Measurements from ENCODE around the gene INO80E.

DNA sequence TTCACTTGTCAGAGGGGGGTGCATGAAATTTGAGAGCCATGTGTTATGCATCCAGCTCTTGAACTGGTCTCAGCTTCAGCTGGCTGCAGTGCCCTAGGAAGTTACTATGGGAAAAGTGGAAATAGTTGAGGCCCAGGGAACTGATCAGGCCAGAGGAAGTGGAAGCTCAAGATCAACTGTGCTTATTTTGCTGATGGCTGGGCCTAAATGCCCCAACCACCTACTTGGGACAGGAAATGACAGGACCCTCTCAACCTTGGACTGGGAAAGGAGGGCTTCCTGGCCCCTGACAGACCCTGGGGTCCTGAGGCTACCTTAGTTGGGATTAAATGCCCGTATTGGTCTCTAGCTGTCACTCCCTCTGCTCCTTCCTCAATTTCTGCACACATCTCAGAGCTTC lies 23.5 kb upstream of the INO80E start:
- TF ChIP-seq POLR2A (IDR thresholded peaks at IDR 0.05; ENCODE audit: borderline replicate concordance, extremely low read depth, insufficient read depth, insufficient read length) = no peak
- TF ChIP-seq, protein P1, sequence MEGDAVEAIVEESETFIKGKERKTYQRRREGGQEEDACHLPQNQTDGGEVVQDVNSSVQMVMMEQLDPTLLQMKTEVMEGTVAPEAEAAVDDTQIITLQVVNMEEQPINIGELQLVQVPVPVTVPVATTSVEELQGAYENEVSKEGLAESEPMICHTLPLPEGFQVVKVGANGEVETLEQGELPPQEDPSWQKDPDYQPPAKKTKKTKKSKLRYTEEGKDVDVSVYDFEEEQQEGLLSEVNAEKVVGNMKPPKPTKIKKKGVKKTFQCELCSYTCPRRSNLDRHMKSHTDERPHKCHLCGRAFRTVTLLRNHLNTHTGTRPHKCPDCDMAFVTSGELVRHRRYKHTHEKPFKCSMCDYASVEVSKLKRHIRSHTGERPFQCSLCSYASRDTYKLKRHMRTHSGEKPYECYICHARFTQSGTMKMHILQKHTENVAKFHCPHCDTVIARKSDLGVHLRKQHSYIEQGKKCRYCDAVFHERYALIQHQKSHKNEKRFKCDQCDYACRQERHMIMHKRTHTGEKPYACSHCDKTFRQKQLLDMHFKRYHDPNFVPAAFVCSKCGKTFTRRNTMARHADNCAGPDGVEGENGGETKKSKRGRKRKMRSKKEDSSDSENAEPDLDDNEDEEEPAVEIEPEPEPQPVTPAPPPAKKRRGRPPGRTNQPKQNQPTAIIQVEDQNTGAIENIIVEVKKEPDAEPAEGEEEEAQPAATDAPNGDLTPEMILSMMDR (IDR thresholded peaks at IDR 0.05 in 2 of 3, conservative IDR thresholded peaks at IDR 0.05 in 1 of 3; ENCODE audit: borderline replicate concordance in 1 of 3, insufficient read depth in 1 of 3, low read depth in 2 of 3, low read length in 2 of 3) = no peak
- TF ChIP-seq, protein P2, sequence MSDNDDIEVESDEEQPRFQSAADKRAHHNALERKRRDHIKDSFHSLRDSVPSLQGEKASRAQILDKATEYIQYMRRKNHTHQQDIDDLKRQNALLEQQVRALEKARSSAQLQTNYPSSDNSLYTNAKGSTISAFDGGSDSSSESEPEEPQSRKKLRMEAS (IDR thresholded peaks at IDR 0.05) = no peak

All from HCT116 (cell line).